Middle frontal gyrus (tissue), 1 donor: ENCODE results near the gene ACTN4.

ENCODE experiments used
- DNase-seq: peaks from one replicate; pipeline ENCODE4 v3.0.0-alpha.2; 2015; ENCODE audit warnings: low spot score; ENCODE audit errors: extremely low spot score

The ACTN4 gene

DNA sequence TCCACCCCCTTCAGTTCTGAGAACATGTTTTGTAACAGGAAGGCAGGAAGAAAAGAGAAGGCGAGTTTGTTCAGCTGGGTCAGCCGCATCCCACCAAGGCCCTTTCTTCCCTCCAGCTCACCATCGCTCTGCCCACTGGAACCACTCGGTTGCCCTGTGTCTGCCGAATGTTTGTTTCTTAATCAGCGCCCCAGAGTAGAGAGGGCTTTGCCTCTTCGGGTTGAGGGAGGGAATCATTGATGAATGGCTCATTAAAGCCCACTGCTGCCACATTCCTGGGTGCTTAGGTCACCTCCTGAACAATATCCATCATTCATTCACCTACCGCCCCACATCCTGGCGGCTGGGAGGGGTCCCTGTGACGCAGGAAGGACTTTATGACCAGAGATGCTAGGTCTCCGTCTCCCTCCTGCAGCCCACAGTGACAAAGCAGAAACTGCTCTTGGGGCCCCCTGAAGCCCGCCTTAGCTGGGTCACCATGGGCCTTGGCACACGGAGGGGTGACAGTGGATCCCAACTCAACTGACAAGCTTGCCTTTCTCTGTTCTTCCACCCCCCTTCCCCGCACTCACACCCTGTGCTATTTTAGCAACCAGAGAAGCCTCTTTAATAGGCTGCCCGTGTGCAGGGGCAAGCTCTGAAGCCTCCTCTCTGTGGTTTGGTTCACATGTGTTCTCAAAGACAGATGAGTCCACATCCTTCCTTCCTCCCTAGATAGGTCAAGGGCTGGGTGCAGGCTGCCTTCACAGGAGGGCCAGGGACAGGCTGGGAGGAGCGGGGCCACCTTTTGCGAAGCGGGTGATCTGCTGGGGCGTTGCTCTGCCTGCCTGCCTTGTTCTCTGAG lies 46.2 kb downstream of the ACTN4 start:
- DNase-seq = no peak

DNA sequence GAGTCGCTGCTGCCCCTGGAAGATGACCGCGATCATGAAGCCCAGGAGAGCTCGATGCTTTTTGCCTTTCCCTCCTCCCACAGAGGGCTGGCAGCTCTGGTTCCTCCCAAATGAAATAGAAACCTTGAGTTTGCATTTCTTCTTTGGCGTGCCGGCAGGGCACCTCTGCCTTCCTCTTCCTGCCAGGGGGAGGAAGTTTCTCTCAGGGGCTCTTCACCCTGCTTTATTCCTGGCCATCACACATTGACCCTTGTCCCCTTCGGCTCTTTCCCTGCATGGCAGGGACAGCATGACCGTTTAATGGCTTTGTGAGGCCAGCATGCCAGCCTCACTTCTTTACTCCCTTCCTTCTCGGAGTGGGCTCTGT lies 47.9 kb downstream of the ACTN4 start:
- DNase-seq = no peak

- DNase-seq = no peak
These were observed 48.6 kb downstream of the ACTN4 start for GRCh38 chr19:38695832-38696728.

- no peak for DNase-seq
These were observed 49.2 kb downstream of the ACTN4 start for GRCh38 chr19:38696729-38697055.

DNA sequence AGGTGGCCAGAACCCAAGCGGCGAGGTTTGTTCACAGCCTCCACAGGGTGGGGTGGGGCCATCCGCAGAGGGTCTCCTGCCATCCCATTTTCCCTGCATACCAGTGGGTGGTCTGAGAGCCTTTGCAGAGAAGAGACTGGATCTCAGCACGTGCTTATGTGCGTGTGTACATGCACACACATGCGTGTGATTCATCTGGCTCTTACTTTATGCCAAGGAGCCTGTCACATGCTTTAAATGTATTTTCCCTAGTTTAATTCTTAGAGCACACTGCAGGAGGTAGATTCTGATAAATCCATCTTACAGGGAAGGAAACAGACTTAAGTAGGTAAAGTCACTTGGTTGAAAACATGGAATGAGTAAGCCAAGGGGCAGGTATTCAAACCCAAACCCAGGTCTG lies 49.7 kb downstream of the ACTN4 start:
- no peak for DNase-seq

DNA sequence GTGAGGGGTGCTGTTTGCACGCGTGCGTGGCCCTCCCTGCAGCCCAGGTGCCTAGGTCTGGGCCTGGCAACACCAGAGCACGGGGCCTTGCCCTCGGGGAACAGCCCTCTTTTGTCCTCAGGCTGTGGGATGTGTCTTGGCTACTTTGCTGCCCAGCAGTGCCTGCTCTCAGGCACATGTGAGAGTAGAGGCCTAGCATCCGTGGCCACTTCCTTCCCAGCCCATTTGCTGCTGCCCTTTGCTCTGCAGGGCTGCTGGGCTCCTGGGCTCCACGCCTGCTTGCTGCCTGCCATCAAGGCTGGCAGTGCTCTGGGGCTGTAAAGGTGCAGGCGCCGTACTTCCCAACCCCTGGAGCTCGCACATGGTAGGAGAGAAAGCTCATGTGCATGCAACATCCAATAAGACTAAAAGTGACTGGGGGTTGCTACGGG lies 50.2 kb downstream of the ACTN4 start:
- no peak for DNase-seq

- no peak for DNase-seq
These were observed 51.0 kb downstream of the ACTN4 start for GRCh38 chr19:38698225-38699026.

DNA sequence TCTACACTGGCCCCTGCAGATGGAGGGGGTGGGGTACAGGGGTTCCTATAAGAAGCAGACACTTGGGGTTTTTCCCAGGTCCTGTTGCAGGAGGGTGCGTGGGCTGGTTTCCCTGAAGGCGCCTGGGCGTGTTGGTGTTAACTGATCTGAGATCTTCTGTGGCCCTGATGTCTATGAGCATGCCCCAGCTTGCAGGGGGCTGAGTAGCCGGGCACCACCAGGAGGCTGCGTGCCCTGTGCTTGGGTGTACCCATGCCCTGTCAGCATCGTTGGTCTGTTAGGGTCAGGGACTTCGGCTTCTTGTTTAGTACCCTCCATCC lies 51.5 kb downstream of the ACTN4 start:
- no peak for DNase-seq

GRCh38 chr19:38699647-38700349 lies 52.3 kb downstream of the ACTN4 start:
- no peak for DNase-seq

DNA sequence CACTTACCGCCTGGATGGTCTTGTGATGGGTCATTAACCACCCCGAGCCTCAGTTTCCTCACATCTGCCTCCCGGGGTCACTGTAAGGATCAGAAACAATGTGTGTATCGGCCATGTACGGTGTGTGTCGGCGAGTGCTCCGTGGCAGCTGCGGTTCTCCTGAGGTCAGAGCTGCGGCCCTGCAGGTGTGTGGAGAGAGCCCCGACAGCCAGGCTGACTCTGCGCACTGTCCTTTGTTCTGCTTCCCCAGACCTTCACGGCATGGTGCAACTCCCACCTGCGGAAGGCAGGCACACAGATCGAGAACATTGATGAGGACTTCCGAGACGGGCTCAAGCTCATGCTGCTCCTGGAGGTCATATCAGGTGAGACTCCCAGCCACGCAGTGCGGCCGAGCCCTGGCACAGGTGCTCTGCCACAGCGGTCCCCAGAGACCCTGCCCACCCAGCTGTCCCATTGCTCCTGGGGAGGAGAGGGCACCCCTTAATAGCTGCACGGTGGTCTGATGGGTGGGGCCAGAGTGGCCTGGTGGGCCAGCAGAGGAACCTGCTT lies 53.0 kb downstream of the ACTN4 start:
- DNase-seq = no peak

- no peak for DNase-seq
These were observed 53.5 kb downstream of the ACTN4 start for GRCh38 chr19:38700902-38701454.

- DNase-seq = no peak
These were observed 54.1 kb downstream of the ACTN4 start for GRCh38 chr19:38701455-38702063.

DNA sequence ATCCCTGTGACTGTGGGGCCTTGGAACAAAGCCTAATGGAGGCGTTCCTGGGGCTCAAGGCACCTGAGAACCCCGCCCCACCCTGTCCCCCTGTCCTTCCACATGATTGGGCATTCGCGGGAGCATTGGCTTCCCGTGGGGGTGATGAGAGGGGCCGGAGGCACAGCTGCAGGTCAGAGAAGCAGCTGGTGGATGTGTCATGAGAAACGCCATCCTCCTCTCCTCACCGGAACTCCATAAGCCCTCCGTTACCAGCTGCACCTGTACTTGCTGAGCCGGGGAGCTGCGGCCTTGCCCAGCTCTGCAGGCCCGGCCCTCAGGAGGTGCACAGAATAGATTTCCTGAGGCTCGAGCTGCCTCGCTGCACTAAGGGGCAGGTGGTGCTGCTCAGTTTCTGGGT lies 54.8 kb downstream of the ACTN4 start:
- DNase-seq = no peak

DNA sequence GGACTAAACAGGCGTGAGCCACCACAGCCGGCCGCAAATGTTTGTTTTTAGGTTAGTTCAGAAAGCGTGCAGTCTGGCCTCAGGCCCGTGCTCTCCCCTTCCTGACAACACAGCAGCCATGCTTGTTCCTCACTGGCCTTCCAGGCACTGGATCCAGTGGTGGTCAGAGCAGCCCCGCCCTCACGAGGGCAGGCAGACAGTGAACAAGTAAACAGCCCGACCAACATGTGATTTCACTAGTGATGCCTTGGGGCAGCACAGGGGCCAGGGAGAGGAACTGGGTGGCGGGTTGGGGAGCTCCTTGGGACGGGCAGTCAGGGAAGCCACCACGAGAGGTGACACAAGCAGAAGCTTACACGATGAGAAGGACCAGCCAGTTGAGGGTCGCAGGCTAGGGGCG lies 56.1 kb downstream of the ACTN4 start:
- DNase-seq = no peak

GRCh38 chr19:38704488-38705026 lies 57.1 kb downstream of the ACTN4 start:
- DNase-seq = no peak

DNA sequence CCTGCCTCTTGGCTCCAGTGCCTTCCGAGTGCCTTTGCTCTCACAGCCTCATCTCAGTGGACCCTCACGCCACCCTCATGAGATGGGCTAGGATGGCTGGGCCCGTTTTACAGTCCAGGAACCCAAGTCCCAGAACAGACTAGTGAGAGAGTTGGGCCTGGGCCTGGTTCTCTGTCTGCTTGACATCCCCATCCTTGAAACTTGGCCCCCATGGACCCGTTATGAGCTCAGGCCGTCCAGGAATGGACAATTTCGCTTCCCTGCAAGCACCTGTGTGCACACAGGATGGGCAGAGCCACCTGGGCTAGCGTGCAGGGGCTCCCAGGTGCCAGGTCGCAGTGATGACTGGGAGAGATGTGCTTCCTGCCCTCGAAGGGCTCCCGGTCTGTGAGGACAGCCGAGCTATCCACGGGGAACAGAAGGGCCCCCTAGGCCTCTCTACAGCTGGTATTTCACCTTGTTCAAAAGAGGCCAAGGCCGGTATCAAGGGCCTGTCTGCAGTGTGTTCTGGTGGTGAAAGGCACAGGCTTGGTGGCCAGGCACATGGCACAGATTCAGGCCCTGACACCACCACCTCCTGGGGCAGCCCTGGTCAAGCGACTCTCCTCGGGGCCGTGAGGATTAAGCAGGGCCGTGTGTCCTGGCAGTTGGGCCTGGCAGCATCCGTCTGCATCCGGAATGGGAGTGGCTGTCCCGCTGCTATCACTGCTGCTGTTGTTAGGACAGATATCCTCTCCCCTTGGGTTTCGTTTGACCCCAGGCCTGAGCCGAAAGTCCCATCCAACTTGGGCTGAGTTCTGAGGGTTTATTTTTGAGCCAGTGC lies 58.0 kb downstream of the ACTN4 start:
- DNase-seq = no peak

DNA sequence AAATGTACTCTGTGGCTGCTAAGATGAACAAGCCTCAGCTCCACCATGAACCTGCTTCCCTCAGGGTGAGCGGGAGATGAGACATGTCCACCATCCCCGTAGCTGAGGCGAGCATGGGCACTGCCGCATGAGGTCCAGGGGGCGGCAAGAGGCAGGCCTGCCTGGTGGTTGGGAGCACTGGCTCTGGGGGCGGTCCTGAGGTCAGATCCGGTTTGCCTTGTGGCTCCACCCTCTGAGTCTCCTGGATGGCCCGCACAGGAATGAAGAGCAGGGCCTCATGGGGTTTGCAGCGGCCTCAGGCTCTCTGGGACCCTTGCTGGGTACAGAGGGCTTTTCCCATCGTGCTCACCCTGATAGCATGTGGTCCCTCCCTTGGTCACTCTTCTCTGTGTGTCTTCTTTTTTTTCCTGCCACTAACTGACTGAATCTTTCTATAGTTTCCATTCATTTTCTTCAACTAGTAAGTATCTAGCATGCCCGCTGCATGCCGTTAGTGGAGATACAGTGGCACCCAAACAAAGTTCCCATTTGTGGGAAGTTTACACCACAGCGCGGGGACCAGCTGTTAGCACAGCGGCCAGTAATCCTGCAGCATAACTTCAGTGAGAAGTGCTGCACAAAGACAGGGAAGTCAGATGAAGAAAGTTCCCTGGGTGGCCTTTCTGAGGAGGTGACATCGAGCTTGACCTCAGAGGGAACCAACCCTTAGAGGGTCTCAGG lies 59.5 kb downstream of the ACTN4 start:
- no peak for DNase-seq

- no peak for DNase-seq
These were observed 60.2 kb downstream of the ACTN4 start for GRCh38 chr19:38707512-38708114.
